KG1 (cell line): ENCODE measurements around the gene PLXNA1.

Experiments used
- DNase-seq: peaks from one replicate; lab custom pipeline; 2025; lab: John Stamatoyannopoulos, UW

PLXNA1 gene

GRCh38 chr3:127002195-127003174 lies 19.6 kb downstream of the PLXNA1 start:
- no peak for DNase-seq

DNA sequence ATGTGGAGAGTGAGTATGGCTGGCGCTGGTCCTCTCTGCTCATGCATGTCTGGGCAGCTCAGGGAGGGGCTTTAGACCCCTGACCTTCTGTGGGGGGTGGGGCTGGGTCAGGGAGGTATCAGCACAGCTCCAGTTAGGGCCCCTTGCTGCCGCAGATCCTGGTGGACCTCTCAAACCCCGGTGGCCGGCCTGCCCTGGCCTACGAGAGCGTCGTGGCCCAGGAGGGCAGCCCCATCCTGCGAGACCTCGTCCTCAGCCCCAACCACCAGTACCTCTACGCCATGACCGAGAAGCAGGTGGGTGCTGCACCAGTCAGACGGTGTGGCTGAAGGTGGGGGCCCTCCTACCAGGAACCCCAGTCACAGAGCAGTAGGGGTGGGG lies 20.2 kb downstream of the PLXNA1 start:
- DNase-seq = no peak

DNA sequence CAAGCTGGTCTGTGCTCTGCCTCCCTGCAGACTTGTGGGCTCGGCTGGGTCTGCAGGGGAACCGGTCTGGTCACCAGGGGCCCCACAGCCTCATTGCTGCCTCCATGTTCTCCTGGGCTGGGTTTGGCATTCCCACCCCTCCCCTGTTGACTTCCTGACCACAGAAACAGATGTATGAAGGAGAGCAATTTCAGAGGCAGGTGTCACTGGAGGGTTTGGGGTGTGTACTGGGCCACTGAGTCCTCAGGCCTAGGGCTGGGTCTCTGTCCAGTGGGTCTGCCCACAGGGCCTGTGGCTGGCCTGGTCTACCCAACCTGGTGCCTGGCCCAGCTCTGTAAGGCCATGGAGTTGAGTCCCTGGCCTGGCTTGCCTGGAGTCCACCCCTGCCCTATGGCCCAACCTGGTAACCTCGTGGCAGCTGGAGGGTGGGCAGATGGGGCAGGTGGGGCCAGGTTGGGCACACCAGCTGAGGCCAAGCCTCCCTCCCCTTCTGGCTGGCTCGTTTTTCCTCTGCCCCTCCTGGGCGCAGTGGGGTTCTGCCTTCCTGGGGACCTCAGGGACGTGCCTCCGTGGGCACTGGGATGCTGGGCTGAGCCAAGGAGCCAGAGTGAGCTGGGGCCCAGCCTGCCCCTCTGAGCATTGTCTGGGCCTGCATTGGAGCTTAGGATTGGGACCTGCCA lies 20.8 kb downstream of the PLXNA1 start:
- no peak for DNase-seq

- DNase-seq = no peak
These were observed 21.9 kb downstream of the PLXNA1 start for GRCh38 chr3:127004641-127005397.

GRCh38 chr3:127005864-127006500 lies 23.1 kb downstream of the PLXNA1 start:
- DNase-seq = no peak

DNA sequence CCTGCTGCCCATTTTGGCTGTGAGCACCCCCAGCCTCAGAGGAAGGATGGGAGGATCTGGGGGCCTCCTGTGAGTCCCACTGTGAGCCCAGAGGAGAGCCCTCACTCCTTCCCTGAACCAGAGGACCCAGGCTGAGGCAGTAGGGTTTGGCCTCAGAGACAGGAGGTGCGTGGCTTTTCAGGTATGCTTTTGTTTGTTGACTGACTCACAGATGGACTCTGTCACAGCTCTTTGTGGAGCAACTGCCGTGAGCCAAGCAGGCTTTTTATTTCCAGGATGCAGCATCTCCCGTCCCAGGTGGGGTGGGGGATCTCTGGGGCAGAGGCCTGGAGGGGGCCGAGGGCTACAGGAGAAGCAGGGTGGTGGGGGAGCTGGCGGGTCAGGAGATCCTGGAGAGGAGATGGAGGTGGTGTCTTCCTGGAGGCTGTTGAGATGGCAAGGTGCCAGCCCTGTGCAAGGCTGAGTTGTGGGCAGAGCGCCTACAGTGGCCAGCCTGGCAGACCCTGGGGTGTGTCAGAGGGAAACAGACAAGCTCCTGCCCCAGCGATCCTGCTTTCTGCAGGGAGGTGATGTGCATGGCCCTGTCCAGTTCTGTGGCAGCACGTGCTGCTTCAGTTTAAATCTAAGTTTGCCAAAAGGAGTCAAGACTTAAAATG lies 24.0 kb downstream of the PLXNA1 start:
- no peak for DNase-seq

DNA sequence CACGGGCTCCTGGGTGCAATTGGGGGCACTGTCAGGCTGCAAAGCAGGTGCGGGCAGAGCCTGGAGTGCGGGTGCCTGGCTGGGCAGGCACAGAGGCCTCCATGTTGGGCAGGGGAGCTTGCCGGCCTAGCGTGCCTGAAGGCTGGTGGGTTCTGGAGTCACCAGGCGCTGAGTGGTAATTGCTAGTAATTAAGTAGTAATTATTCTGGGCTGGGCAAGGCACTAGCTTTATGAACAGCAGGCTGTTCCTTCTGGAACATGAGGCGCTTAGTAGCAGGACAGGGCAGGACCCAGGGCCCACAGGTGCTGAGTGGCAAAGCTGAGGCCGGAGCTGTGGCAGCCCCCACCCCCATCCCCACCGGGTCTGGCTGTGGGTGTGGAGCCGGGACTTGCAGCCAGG lies 25.3 kb downstream of the PLXNA1 start:
- no peak for DNase-seq

GRCh38 chr3:127009531-127009930 lies 26.6 kb downstream of the PLXNA1 start:
- DNase-seq = no peak

- no peak for DNase-seq
These were observed 28.5 kb downstream of the PLXNA1 start for GRCh38 chr3:127011270-127011992.

DNA sequence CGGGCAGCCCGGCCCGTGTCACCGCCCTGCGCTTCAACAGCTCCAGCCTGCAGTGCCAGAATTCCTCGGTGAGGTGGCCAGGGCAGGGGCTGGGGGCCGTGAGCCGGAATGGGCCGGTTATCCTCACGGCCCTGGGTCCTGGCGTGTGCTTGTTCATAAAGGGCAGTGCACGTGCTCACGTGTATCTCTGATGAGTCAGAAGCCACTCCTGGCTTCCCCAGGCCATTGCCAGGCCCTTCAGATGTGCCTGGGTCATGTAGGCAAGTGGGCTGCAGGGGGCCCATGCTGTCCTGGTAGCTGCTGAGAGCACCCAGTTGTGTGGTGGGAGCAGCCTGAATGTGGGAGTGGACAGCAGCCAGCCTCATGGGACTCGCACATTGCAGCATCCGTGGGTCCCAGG lies 29.2 kb downstream of the PLXNA1 start:
- DNase-seq = no peak

GRCh38 chr3:127013181-127013580 lies 30.3 kb downstream of the PLXNA1 start:
- no peak for DNase-seq

GRCh38 chr3:127013758-127014535 lies 31.0 kb downstream of the PLXNA1 start:
- no peak for DNase-seq

DNA sequence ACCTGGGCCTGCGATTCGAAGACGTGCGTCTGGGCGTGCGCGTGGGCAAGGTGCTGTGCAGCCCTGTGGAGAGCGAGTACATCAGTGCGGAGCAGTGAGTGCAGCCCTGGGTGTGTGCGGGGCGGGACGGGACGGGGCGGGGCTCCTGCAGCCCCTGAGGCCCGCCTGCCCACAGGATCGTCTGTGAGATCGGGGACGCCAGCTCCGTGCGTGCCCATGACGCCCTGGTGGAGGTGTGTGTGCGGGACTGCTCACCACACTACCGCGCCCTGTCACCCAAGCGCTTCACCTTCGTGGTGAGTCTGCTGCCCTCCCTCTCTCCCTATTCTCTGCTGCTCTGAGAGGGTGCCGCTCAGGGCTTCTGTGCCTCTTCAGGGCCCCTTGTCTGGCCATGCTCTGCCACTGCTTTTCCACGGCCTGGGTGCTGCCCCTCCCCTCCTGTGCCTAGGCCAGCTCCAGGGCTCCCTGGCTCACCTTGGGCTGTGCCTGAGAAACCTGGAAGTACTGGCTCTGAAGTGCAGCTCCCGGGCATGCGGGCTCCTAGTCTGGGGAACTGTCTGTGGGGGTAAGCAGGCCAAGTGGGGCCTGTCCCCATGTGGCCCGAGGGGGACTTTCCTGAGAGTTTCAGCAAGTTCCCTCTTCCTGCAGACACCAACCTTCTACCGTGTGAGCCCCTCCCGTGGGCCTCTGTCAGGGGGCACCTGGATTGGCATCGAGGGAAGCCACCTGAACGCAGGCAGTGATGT lies 31.8 kb downstream of the PLXNA1 start:
- DNase-seq = no peak

GRCh38 chr3:127015282-127016042 lies 32.5 kb downstream of the PLXNA1 start:
- no peak for DNase-seq

GRCh38 chr3:127016043-127016343 lies 33.1 kb downstream of the PLXNA1 start:
- DNase-seq = no peak

GRCh38 chr3:127016461-127016860 lies 33.5 kb downstream of the PLXNA1 start:
- DNase-seq = no peak

GRCh38 chr3:127017229-127017628 lies 34.3 kb downstream of the PLXNA1 start:
- no peak for DNase-seq

DNA sequence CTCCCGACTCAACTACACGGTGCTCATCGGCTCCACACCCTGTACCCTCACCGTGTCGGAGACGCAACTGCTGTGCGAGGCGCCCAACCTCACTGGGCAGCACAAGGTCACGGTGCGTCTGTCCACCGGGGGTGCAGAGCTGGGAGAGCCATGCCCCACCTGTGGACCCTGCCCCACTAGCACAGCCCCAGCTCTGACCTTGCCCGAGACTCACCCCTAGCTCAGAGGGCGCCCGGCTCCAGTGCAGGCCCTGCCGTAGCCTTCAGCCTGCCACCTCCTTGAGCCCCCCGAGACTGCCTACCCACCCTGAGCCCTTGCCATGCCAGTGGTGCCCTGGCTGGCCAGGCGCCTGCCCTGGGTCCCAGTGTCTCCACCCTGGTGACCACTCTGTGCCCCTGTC lies 34.9 kb downstream of the PLXNA1 start:
- no peak for DNase-seq
